Measurements from ENCODE around the gene NTSR2. TPM values are rescaled to one million over a fixed set of nuclear protein-coding genes. Genes with fewer than 3 reads are reported as not detected.

The NTSR2 gene
- total RNA-seq, 1 experiment from 2014 or later = not detected

DNA sequence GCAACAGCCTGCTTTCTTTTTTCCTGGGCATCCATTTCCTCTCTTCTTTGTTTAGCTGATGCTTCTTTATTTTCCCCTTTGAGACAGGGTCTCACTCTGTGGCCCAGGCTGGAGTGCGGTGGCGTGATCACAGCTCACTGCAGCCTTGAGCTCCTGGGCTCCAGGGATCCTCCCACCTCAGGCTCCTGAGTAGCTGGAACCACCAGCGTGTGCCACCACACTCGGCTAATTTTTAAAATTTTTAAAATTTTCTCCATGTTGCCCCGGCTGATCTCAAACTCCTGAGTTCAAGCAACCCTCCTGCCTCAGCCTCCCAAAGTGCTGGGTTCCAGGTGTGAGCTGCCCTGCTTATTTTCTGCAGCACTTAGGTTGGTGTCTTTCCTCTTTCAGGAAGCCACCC, 58.7 kb downstream of the NTSR2 start:
- Mint-ChIP-seq H3K4me1 (no peaks in the 10 kb centered on the region), H3K9me3 (no peaks in the 10 kb centered on the region), H3K36me3 (peaks cover 32% of the 10 kb centered on the region), H3K4me3 (no peak overlapping the region), H3K27me3 (ENCODE audit: low read depth) (no peaks in the 10 kb centered on the region), H3K27ac (no peak overlapping the region; the same call in 1 of the 2 replicates)
- CTCF ChIA-PET = interaction anchor here (1.1 kb wide), 1 partner anchor 82 kb away, joined by 5 read pairs; no protein-coding TSS in a partner anchor
- ATAC-seq (no peak), DNase-seq (ENCODE audit: low spot score) (no peak)
- TF ChIP-seq JAZF1 (CRISPR knock-in tag; IDR thresholded peaks at IDR 0.05) (no peak), ZNF416 (CRISPR knock-in tag; IDR thresholded peaks at IDR 0.05) (no peak), ESRRA (CRISPR knock-in tag; IDR thresholded peaks at IDR 0.05; ENCODE audit: borderline replicate concordance) (no peak), OVOL2 (CRISPR knock-in tag; IDR thresholded peaks at IDR 0.05; ENCODE audit: borderline replicate concordance) (no peak), NR1H2 (CRISPR knock-in tag; IDR thresholded peaks at IDR 0.05) (no peak), ZNF425 (CRISPR knock-in tag; conservative IDR thresholded peaks at IDR 0.05) (no peak)
- POLR2A ChIA-PET = no interaction called here

- ATAC-seq (no peak), DNase-seq (ENCODE audit: low spot score) (no peak)
- Mint-ChIP-seq H3K36me3 (peaks cover 27% of the 10 kb centered on the region), H3K4me3 (no peak overlapping the region), H3K4me1 (no peaks in the 10 kb centered on the region), H3K27me3 (ENCODE audit: low read depth) (no peaks in the 10 kb centered on the region), H3K9me3 (no peaks in the 10 kb centered on the region), H3K27ac (no peak overlapping the region)
- TF ChIP-seq MAX (CRISPR knock-in tag; IDR thresholded peaks at IDR 0.05) (no peak), GABPB1 (CRISPR knock-in tag; IDR thresholded peaks at IDR 0.05) (no peak), ZNF512 (CRISPR knock-in tag; IDR thresholded peaks at IDR 0.05; ENCODE audit: borderline replicate concordance) (no peak), CBFB (CRISPR knock-in tag; IDR thresholded peaks at IDR 0.05; ENCODE audit: low read depth) (no peak), NFYB (CRISPR knock-in tag; conservative IDR thresholded peaks at IDR 0.05; ENCODE audit: low read depth) (no peak), SMAD3 (CRISPR knock-in tag; IDR thresholded peaks at IDR 0.05; ENCODE audit: borderline replicate concordance) (no peak), ZNF317 (CRISPR knock-in tag; IDR thresholded peaks at IDR 0.05; ENCODE audit: borderline replicate concordance, low read depth) (no peak), GRHL2 (CRISPR knock-in tag; IDR thresholded peaks at IDR 0.05; ENCODE audit: insufficient replicate concordance, severe bottlenecking) (no peak), TCF7 (CRISPR knock-in tag; IDR thresholded peaks at IDR 0.05; ENCODE audit: low read depth) (no peak), ESRRA (CRISPR knock-in tag; IDR thresholded peaks at IDR 0.05; ENCODE audit: borderline replicate concordance) (no peak), ETV6 (CRISPR knock-in tag; IDR thresholded peaks at IDR 0.05) (no peak), ZNF263 (CRISPR knock-in tag; IDR thresholded peaks at IDR 0.05; ENCODE audit: low read depth) (no peak)
- TF ChIP-seq, protein P1, sequence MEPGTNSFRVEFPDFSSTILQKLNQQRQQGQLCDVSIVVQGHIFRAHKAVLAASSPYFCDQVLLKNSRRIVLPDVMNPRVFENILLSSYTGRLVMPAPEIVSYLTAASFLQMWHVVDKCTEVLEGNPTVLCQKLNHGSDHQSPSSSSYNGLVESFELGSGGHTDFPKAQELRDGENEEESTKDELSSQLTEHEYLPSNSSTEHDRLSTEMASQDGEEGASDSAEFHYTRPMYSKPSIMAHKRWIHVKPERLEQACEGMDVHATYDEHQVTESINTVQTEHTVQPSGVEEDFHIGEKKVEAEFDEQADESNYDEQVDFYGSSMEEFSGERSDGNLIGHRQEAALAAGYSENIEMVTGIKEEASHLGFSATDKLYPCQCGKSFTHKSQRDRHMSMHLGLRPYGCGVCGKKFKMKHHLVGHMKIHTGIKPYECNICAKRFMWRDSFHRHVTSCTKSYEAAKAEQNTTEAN (CRISPR knock-in tag; IDR thresholded peaks at IDR 0.05) = no peak
- POLR2A ChIA-PET = no interaction called here
- CTCF ChIA-PET = interaction anchor here (0.8 kb wide), 1 partner anchor 29 kb away, joined by 5 read pairs; no protein-coding TSS in a partner anchor
Observed at GRCh38 chr2:11610624-11611242, 59.3 kb downstream of the NTSR2 start.

Other genes with a start within 250 kb of the NTSR2 start
- 14.2 to 16.0 TPM (median 14.4 TPM) in 3 replicates for gene E2F6, start 204.0 kb downstream of the NTSR2 start, total RNA-seq (2021)
- gene GREB1, start 136.2 kb downstream of the NTSR2 start, total RNA-seq (2021) = 31.9 to 35.7 TPM (median 34.4 TPM) in 3 replicates
- 12.2 to 14.5 TPM (median 13.9 TPM) in 3 replicates for gene LPIN1, start 76.4 kb upstream of the NTSR2 start, total RNA-seq (2021)

Measured in WTC11 (cell line).